Effector CD8-positive, alpha-beta T cell (primary cell): Measurements from ENCODE around the gene GNA15.
"Not testable (repeated sequence)": the region's sequence is repeated elsewhere in the genome, so short reads cannot be mapped to it uniquely, and the experiment has no call there.

Source experiments
- DNase-seq: peaks from one replicate; lab custom pipeline; 2025; lab: John Stamatoyannopoulos, UW

Gene GNA15

GRCh38 chr19:3190921-3191805 is 55.3 kb downstream of the GNA15 start:
- DNase-seq, result no peak

GRCh38 chr19:3191806-3192104 is 55.9 kb downstream of the GNA15 start:
- not testable (repeated sequence) for DNase-seq

GRCh38 chr19:3192228-3192635 is 56.4 kb downstream of the GNA15 start:
- DNase-seq, result no peak

- DNase-seq, result no peak
These were observed 56.9 kb downstream of the GNA15 start for GRCh38 chr19:3192684-3193083.

- no peak for DNase-seq
These were observed 57.6 kb downstream of the GNA15 start for GRCh38 chr19:3193256-3194105.

GRCh38 chr19:3194106-3195087 is 58.6 kb downstream of the GNA15 start:
- no peak for DNase-seq

GRCh38 chr19:3196064-3196932 is 60.5 kb downstream of the GNA15 start:
- DNase-seq, result no peak

GRCh38 chr19:3196933-3197205 is 61.0 kb downstream of the GNA15 start:
- no peak for DNase-seq

- no peak for DNase-seq
These were observed 63.3 kb downstream of the GNA15 start for GRCh38 chr19:3198901-3199700.

GRCh38 chr19:3201072-3201700 is 65.4 kb downstream of the GNA15 start:
- DNase-seq, result no peak

- DNase-seq, result no peak
These were observed 66.1 kb downstream of the GNA15 start for GRCh38 chr19:3201911-3202310.

GRCh38 chr19:3202346-3202745 is 66.5 kb downstream of the GNA15 start:
- no peak for DNase-seq

GRCh38 chr19:3202895-3203294 is 67.1 kb downstream of the GNA15 start:
- DNase-seq, result not testable (repeated sequence)

- DNase-seq, result no peak
These were observed 68.2 kb downstream of the GNA15 start for GRCh38 chr19:3203805-3204645.

GRCh38 chr19:3204646-3205275 is 68.9 kb downstream of the GNA15 start:
- DNase-seq, result no peak

GRCh38 chr19:3206216-3206953 is 70.6 kb downstream of the GNA15 start:
- no peak for DNase-seq

- DNase-seq, result no peak
These were observed 71.8 kb downstream of the GNA15 start for GRCh38 chr19:3207461-3208242.
